Uterus (tissue), 2 donors: ENCODE data around the gene MYH11.

Experiments
- CTCF ChIP-seq, 4 experiments: fragments of 200-600 bp in 2 of 4; fragments of 450-650 bp in 2 of 4; sonication (generic) in 2 of 4; IDR thresholded peaks; one replicate each; pipeline ENCODE4 v1.5.1; 2016 to 2019; ENCODE audit warnings: antibody characterized with exemption in 4 of 4, mild to moderate bottlenecking in 2 of 4, moderate library complexity in 1 of 4
- POLR2A ChIP-seq, 2 donors: fragments of 450-650 bp; IDR thresholded peaks; one replicate each; pipeline ENCODE4 v1.6.1; 2016; ENCODE audit warnings: antibody characterized with exemption in 2 of 2, mild to moderate bottlenecking in 1 of 2, moderate library complexity in 1 of 2

DNA sequence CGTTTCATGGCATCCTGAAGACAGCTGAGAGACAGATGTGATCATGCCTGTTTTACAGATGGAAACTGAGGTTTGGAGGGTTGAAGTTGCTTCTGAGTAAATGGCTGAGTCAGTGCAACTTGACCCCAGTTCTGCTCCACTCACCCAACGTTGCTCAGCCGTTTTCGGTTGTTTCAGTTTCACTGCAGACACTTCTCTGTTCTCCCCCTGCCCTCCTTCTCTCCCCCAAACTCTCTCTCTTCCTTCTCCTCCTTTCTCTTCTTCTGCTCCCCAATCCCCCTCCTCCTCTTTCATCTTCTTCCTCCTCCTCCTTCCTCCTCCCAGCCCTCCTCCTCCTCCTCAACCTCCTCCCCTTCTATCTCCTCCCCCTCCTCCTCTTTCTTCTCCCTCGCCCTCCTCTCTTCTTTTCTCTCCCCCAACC, 41.0 kb upstream of the MYH11 start:
- no peak for TF ChIP-seq CTCF (IDR thresholded peaks at IDR 0.05)
- no peak for TF ChIP-seq POLR2A (IDR thresholded peaks at IDR 0.05)
